T-helper 1 cell treated with Interleukin-12 subunit alpha and Interleukin-12 subunit beta and Interleukin-4 antibody, amounts not matched to agents 30 μg/mL and 1 μg/mL, for 36 hours (primary cell): ENCODE results near the gene MBOAT7.

Experiments used
- H3K27ac Mint-ChIP-seq: one replicate; pipeline ENCODE4 v1.8.0; 2021; ENCODE audit warnings: mild to moderate bottlenecking, mixed read lengths
- H3K27me3 Mint-ChIP-seq: one replicate; pipeline ENCODE4 v1.8.0; 2021; ENCODE audit warnings: low read depth, mixed read lengths
- H3K36me3 Mint-ChIP-seq: one replicate; pipeline ENCODE4 v1.8.0; 2021; ENCODE audit warnings: low read depth, mixed read lengths
- H3K4me1 Mint-ChIP-seq: one replicate; pipeline ENCODE4 v1.8.0; 2021; ENCODE audit warnings: low read depth, mixed read lengths
- H3K4me3 Mint-ChIP-seq: one replicate; pipeline ENCODE4 v1.8.0; 2021; ENCODE audit warnings: mild to moderate bottlenecking, moderate library complexity, mixed read lengths
- H3K9me3 Mint-ChIP-seq: one replicate; pipeline ENCODE4 v1.8.0; 2021; ENCODE audit warnings: mixed read lengths

Gene MBOAT7

GRCh38 chr19:54169149-54169740, 20.1 kb downstream of the MBOAT7 start:
- peaks cover 6% of the 10 kb centered on the region for H3K4me1 Mint-ChIP-seq
- peaks cover 1% of the 10 kb centered on the region for H3K36me3 Mint-ChIP-seq
- peaks cover 6% of the 10 kb centered on the region for H3K27me3 Mint-ChIP-seq
- no peaks in the 10 kb centered on the region for H3K9me3 Mint-ChIP-seq
- no peak overlapping the region for H3K27ac Mint-ChIP-seq
- H3K4me3 Mint-ChIP-seq = no peak overlapping the region

GRCh38 chr19:54168174-54168917, 21.0 kb downstream of the MBOAT7 start:
- Mint-ChIP-seq H3K4me1 (peaks cover 7% of the 10 kb centered on the region), H3K27ac (no peak overlapping the region), H3K4me3 (no peak overlapping the region), H3K9me3 (no peaks in the 10 kb centered on the region), H3K27me3 (peaks cover 6% of the 10 kb centered on the region), H3K36me3 (peaks cover 2% of the 10 kb centered on the region)

- H3K9me3 Mint-ChIP-seq = no peaks in the 10 kb centered on the region
- H3K27ac Mint-ChIP-seq = no peak overlapping the region
- H3K4me3 Mint-ChIP-seq = no peak overlapping the region
- H3K4me1 Mint-ChIP-seq = peaks cover 24% of the 10 kb centered on the region
- peaks cover 2% of the 10 kb centered on the region for H3K36me3 Mint-ChIP-seq
- peaks cover 6% of the 10 kb centered on the region for H3K27me3 Mint-ChIP-seq
These were observed 24.2 kb downstream of the MBOAT7 start for GRCh38 chr19:54165222-54165621.

- Mint-ChIP-seq H3K4me3 (peak overlapping the region; percentile 79), H3K27ac (peak overlapping the region; percentile 10), H3K27me3 (peaks cover 6% of the 10 kb centered on the region), H3K36me3 (peaks cover 2% of the 10 kb centered on the region), H3K9me3 (no peaks in the 10 kb centered on the region), H3K4me1 (peaks cover 27% of the 10 kb centered on the region)
These were observed 24.9 kb downstream of the MBOAT7 start for GRCh38 chr19:54164369-54165068.

- H3K4me3 Mint-ChIP-seq = peak overlapping the region; percentile 96
- peak overlapping the region; percentile 91 for H3K27ac Mint-ChIP-seq
- H3K9me3 Mint-ChIP-seq = no peaks in the 10 kb centered on the region
- H3K36me3 Mint-ChIP-seq = peaks cover 7% of the 10 kb centered on the region
- peaks cover 40% of the 10 kb centered on the region for H3K4me1 Mint-ChIP-seq
- H3K27me3 Mint-ChIP-seq = peaks cover 6% of the 10 kb centered on the region
These were observed 26.5 kb downstream of the MBOAT7 start for GRCh38 chr19:54162884-54163283.

GRCh38 chr19:54162241-54162805, 27.1 kb downstream of the MBOAT7 start:
- Mint-ChIP-seq H3K27ac (peak overlapping the region; percentile 91), H3K4me1 (peaks cover 40% of the 10 kb centered on the region), H3K36me3 (peaks cover 7% of the 10 kb centered on the region), H3K4me3 (peak overlapping the region; percentile 96), H3K27me3 (peaks cover 6% of the 10 kb centered on the region), H3K9me3 (no peaks in the 10 kb centered on the region)

- Mint-ChIP-seq H3K27me3 (peaks cover 5% of the 10 kb centered on the region), H3K27ac (peak overlapping the region; percentile 99), H3K9me3 (no peaks in the 10 kb centered on the region), H3K4me3 (peak overlapping the region; percentile 99), H3K4me1 (peaks cover 44% of the 10 kb centered on the region), H3K36me3 (peaks cover 13% of the 10 kb centered on the region)
These were observed 28.5 kb downstream of the MBOAT7 start for GRCh38 chr19:54160854-54161253.

GRCh38 chr19:54160182-54160811, 29.1 kb downstream of the MBOAT7 start:
- H3K36me3 Mint-ChIP-seq = peaks cover 13% of the 10 kb centered on the region
- peak overlapping the region; percentile 99 for H3K4me3 Mint-ChIP-seq
- no peaks in the 10 kb centered on the region for H3K9me3 Mint-ChIP-seq
- H3K27ac Mint-ChIP-seq = peak overlapping the region; percentile 99
- H3K4me1 Mint-ChIP-seq = peaks cover 44% of the 10 kb centered on the region
- H3K27me3 Mint-ChIP-seq = no peaks in the 10 kb centered on the region

- peaks cover 19% of the 10 kb centered on the region for H3K36me3 Mint-ChIP-seq
- H3K27me3 Mint-ChIP-seq = no peaks in the 10 kb centered on the region
These were observed 29.8 kb downstream of the MBOAT7 start, which contains the start of gene LENG1 for GRCh38 chr19:54159352-54160181. Gene LENG1 (minus strand): TSS chr19:54159721. CDS start chr19:54159695, 26 bp downstream.

GRCh38 chr19:54158812-54159351, 30.5 kb downstream of the MBOAT7 start:
- H3K9me3 Mint-ChIP-seq = no peaks in the 10 kb centered on the region
- H3K4me1 Mint-ChIP-seq = peaks cover 50% of the 10 kb centered on the region
- peak overlapping the region; percentile 99 for H3K4me3 Mint-ChIP-seq
- H3K36me3 Mint-ChIP-seq = peaks cover 24% of the 10 kb centered on the region
- peak overlapping the region; percentile 99 for H3K27ac Mint-ChIP-seq
- H3K27me3 Mint-ChIP-seq = no peaks in the 10 kb centered on the region

More at GRCh38 chr19:54159352-54160181, 29.8 kb downstream of the MBOAT7 start, which contains the start of gene LENG1:
- H3K9me3 Mint-ChIP-seq = no peaks in the 10 kb centered on the region
- H3K4me3 Mint-ChIP-seq = peak within 1 kb of the TSS; percentile 99
- H3K27ac Mint-ChIP-seq = peak within 1 kb of the TSS; percentile 99
- peaks cover 48% of the 10 kb centered on the region for H3K4me1 Mint-ChIP-seq

- Mint-ChIP-seq H3K4me3 (peak overlapping the region; percentile 43), H3K27me3 (no peaks in the 10 kb centered on the region), H3K9me3 (no peaks in the 10 kb centered on the region), H3K4me1 (peaks cover 46% of the 10 kb centered on the region), H3K27ac (peak overlapping the region; percentile 5), H3K36me3 (peaks cover 31% of the 10 kb centered on the region)
These were observed 32.4 kb downstream of the MBOAT7 start for GRCh38 chr19:54156953-54157352.

GRCh38 chr19:54156490-54156889, 32.9 kb downstream of the MBOAT7 start:
- H3K4me1 Mint-ChIP-seq = peaks cover 43% of the 10 kb centered on the region

GRCh38 chr19:54155694-54156093, 33.7 kb downstream of the MBOAT7 start:
- Mint-ChIP-seq H3K4me3 (no peak overlapping the region), H3K9me3 (no peaks in the 10 kb centered on the region), H3K27me3 (no peaks in the 10 kb centered on the region), H3K36me3 (peaks cover 36% of the 10 kb centered on the region), H3K27ac (no peak overlapping the region), H3K4me1 (peaks cover 40% of the 10 kb centered on the region)

More at GRCh38 chr19:54156490-54156889, 32.9 kb downstream of the MBOAT7 start:
- H3K27ac Mint-ChIP-seq = no peak overlapping the region
- H3K4me3 Mint-ChIP-seq = no peak overlapping the region
- no peaks in the 10 kb centered on the region for H3K27me3 Mint-ChIP-seq
- H3K36me3 Mint-ChIP-seq = peaks cover 31% of the 10 kb centered on the region
- H3K9me3 Mint-ChIP-seq = no peaks in the 10 kb centered on the region
